SK-N-MC (cell line): ENCODE results near the gene CACNA1C.

ENCODE experiments used
- EZH2 ChIP-seq: fragments of 200-600 bp; sonication (generic); IDR thresholded peaks from one replicate; pipeline ENCODE4 v1.6.1; 2017; ENCODE audit warnings: antibody characterized with exemption
- POLR2AphosphoS5 ChIP-seq: IDR thresholded peaks from 2 replicates; pipeline ENCODE4 v1.6.1; 2012; ENCODE audit warnings: mild to moderate bottlenecking, low read depth, low read length, borderline replicate concordance

GRCh38 chr12:2654741-2655140 is 602.0 kb downstream of the CACNA1C start:
- TF ChIP-seq EZH2 (no peak), POLR2AphosphoS5 (no peak)
